ENCODE data around the gene SRM.
A peak's percentile ranks its signal among the peaks of the same experiment; 100 is the strongest.
"Not testable (repeated sequence)": the region's sequence is repeated elsewhere in the genome, so short reads cannot be mapped to it uniquely, and the experiment has no call there.

Gene SRM

GRCh38 chr1:11099310-11100148, 39.7 kb upstream of the SRM start, which contains the start of gene EXOSC10:
TSS of gene EXOSC10 (minus strand) at chr1:11099869. CDS start at chr1:11099831, 38 bp downstream.
- DNase-seq (ENCODE audit: low spot score): peak; percentile 98

GRCh38 chr1:11098931-11099309, 39.1 kb upstream of the SRM start:
- TF ChIP-seq CTCF (IDR thresholded peaks at IDR 0.05; ENCODE audit: extremely low read depth, missing control alignments): no peak
- DNase-seq (ENCODE audit: low spot score): no peak

More at GRCh38 chr1:11099310-11100148, 39.7 kb upstream of the SRM start, which contains the start of gene EXOSC10:
- TF ChIP-seq CTCF (IDR thresholded peaks at IDR 0.05; ENCODE audit: extremely low read depth, missing control alignments): no peak

GRCh38 chr1:11083784-11084183, 24.0 kb upstream of the SRM start:
- DNase-seq (ENCODE audit: low spot score): not testable (repeated sequence)

- DNase-seq (ENCODE audit: low spot score): no peak
- no peak for TF ChIP-seq CTCF (IDR thresholded peaks at IDR 0.05; ENCODE audit: extremely low read depth, missing control alignments)
Observed at GRCh38 chr1:11080931-11081330, 21.1 kb upstream of the SRM start.

- no peak for DNase-seq (ENCODE audit: low spot score)
- no peak for TF ChIP-seq CTCF (IDR thresholded peaks at IDR 0.05; ENCODE audit: extremely low read depth, missing control alignments)
Observed at GRCh38 chr1:11078631-11079030, 18.8 kb upstream of the SRM start.

GRCh38 chr1:11073398-11073797, 13.6 kb upstream of the SRM start:
- DNase-seq (ENCODE audit: low spot score): peak; percentile 52

GRCh38 chr1:11072216-11072917, 12.5 kb upstream of the SRM start:
- TF ChIP-seq CTCF (IDR thresholded peaks at IDR 0.05; ENCODE audit: extremely low read depth, missing control alignments): peak; percentile 10
- peak; percentile 59 for DNase-seq (ENCODE audit: low spot score)

- DNase-seq (ENCODE audit: low spot score): no peak
- TF ChIP-seq CTCF (IDR thresholded peaks at IDR 0.05; ENCODE audit: extremely low read depth, missing control alignments): no peak
Observed at GRCh38 chr1:11071463-11072215, 11.8 kb upstream of the SRM start.

All from GM20000 (cell line).